Panc1 (cell line): ENCODE data around the gene PPM1H. TPM values are rescaled to one million over a fixed set of nuclear protein-coding genes. Genes with fewer than 3 reads are reported as not detected.
"Not testable (repeated sequence)": the region's sequence is repeated elsewhere in the genome, so short reads cannot be mapped to it uniquely, and the experiment has no call there.

Source experiments
- ATAC-seq: fragments of 200-7000 bp; cut with Tn5 transposase; 2 replicates; pipeline ENCODE4 v1.9.1; 2020; ENCODE audit warnings: mild to moderate bottlenecking, moderate library complexity
- BruUV-seq: library from RNA; stranded (reverse); fragments of 400-500 nt; replicated peaks from 2 replicates; lab custom pipeline; 2021; lab: Mats Ljungman, UMichigan
- CTCF ChIA-PET: fragments of 300-600 bp; sonication (Branson Sonifier 250); formaldehyde crosslinking; loops from one replicate; lab custom pipeline; 2022; ENCODE audit warnings: antibody characterized with exemption; lab: Charles Lee
- POLR2A ChIA-PET: fragments of 300-600 bp; sonication (Branson Sonifier 250); formaldehyde crosslinking; loops from one replicate; lab custom pipeline; 2022; ENCODE audit warnings: antibody characterized with exemption; lab: Charles Lee
- DNase-seq: peaks from one replicate; pipeline ENCODE4 v3.0.0-alpha.2; 2010; ENCODE audit warnings: low read depth, low spot score
- H3K27ac ChIP-seq: 2 replicates; pipeline ENCODE4 v1.5.1; 2011; ENCODE audit warnings: mild to moderate bottlenecking, low read length, inconsistent platforms
- H3K27me3 ChIP-seq: fragments of 200-500 bp; sonication (Bioruptor generic); 2 replicates; pipeline ENCODE4 v1.6.0; 2014; ENCODE audit warnings: low read length, inconsistent platforms; ENCODE audit not compliant: control insufficient read depth, insufficient read depth
- H3K36me3 ChIP-seq: fragments of 200-500 bp; sonication (Bioruptor generic); 2 replicates; pipeline ENCODE4 v1.5.1; 2014; ENCODE audit warnings: inconsistent platforms, mild to moderate bottlenecking, low read length, moderate library complexity; ENCODE audit not compliant: control insufficient read depth, insufficient read depth
- H3K4me1 ChIP-seq: 2 replicates; pipeline ENCODE4 v1.5.1; 2011; ENCODE audit warnings: inconsistent platforms, mild to moderate bottlenecking, low read length, moderate library complexity; ENCODE audit not compliant: control insufficient read depth, insufficient read depth
- H3K4me3 ChIP-seq, 2 experiments: 2 replicates each; pipeline ENCODE4 v1.5.1; 2011 to 2012; ENCODE audit warnings: low read depth in 2 of 2, low read length in 2 of 2, mild to moderate bottlenecking in 2 of 2, inconsistent platforms in 1 of 2, moderate library complexity in 1 of 2
- H3K9me3 ChIP-seq: fragments of 200-500 bp; sonication (Bioruptor generic); 2 replicates; pipeline ENCODE4 v1.5.1; 2014; ENCODE audit warnings: low read depth, mild to moderate bottlenecking, inconsistent platforms, low read length, moderate library complexity; ENCODE audit not compliant: control insufficient read depth, insufficient read depth
- POLR2AphosphoS5 ChIP-seq: IDR thresholded peaks from 2 replicates; pipeline ENCODE4 v1.6.1; 2012; ENCODE audit warnings: mild to moderate bottlenecking, low read depth, low read length, moderate library complexity
- SIN3A ChIP-seq: IDR thresholded peaks from 2 replicates; pipeline ENCODE4 v1.6.1; 2012; ENCODE audit warnings: low read depth, mild to moderate bottlenecking, low read length, moderate library complexity, borderline replicate concordance; ENCODE audit not compliant: insufficient read depth
- TCF7L2 ChIP-seq: IDR thresholded peaks from 2 replicates; pipeline ENCODE4 v1.6.1; 2011; ENCODE audit warnings: mild to moderate bottlenecking, low read depth, low read length, inconsistent platforms
- in situ Hi-C: cut with HindIII; loops from 2 replicates; pipeline ENCODE4 v1.10.0; 2016; ENCODE audit warnings: low sequenced_read_pairs, low pct_unique_long_range_greater_than_20kb
- intact Hi-C: fragments of 100-400 bp; cut with micrococcal nuclease; formaldehyde crosslinking; loops from one replicate; pipeline ENCODE4 v1.10.0; 2022; ENCODE audit not compliant: unreplicated experiment
- total RNA-seq: library from RNA; stranded (reverse); gene quantifications from one replicate; pipeline ENCODE4 v1.2.1, GENCODE V29; 2021; ENCODE audit not compliant: unreplicated experiment
- TF ChIP-seq, protein P1 (sequence below), 2 experiments: IDR thresholded peaks; 2 replicates each; pipeline ENCODE4 v1.6.1; 2011 to 2012; ENCODE audit warnings: low read depth in 2 of 2, control low read depth in 1 of 2, low read length in 1 of 2, mild to moderate bottlenecking in 1 of 2, moderate library complexity in 1 of 2; ENCODE audit not compliant: insufficient read depth in 1 of 2
- TF ChIP-seq, protein P2 (sequence below): fragments of 450-650 bp; IDR thresholded peaks from 2 replicates; pipeline ENCODE4 v1.5.1; 2017; ENCODE audit warnings: mild to moderate bottlenecking

The PPM1H gene
- total RNA-seq, 1 experiment from 2014 or later: 22.9 TPM

DNA sequence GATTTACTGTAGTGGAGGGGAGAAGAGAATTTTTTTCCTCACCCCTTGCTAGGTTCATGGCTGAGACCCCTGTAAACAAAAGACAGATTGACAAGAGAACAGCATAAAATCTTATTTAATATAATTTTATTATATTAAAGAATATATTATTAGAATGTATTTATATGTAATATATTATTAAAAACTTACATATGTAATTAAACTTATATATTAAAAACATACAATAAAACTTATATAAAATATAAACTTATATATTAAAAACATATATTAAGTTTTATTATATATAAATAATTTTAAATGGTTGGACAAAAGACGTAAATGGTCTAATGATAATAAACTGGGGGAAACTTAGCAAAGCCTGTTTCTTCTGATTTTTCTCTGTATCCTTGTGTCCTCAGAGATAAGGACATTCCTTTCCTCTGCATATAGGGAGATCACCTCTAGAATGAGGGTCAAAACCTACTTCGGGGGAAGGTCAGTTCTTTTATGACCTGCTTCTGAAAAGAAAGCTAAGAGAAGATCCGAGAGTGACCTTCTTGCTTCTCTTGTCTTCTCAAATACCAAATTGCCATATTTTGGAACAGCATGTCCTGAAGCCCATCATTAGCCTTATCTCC is 8.9 kb upstream of the PPM1H start:
- no peaks in the 10 kb centered on the region for H3K4me1 ChIP-seq
- intact Hi-C loops (no loop called here), in situ Hi-C loops (no loop called here)
- CTCF ChIA-PET: no interaction called here
- POLR2A ChIA-PET: no interaction called here
- DNase-seq (no peak), ATAC-seq (no peak)
- H3K27ac ChIP-seq: no peak overlapping the region
- BruUV-seq: no TSS peak
- H3K36me3 ChIP-seq: no peaks in the 10 kb centered on the region
- H3K27me3 ChIP-seq: no peaks in the 10 kb centered on the region; the same call in 1 of the 2 replicates
- no peaks in the 10 kb centered on the region for H3K9me3 ChIP-seq
- TF ChIP-seq TCF7L2: no peak
- no peak overlapping the region for H3K4me3 ChIP-seq

DNA sequence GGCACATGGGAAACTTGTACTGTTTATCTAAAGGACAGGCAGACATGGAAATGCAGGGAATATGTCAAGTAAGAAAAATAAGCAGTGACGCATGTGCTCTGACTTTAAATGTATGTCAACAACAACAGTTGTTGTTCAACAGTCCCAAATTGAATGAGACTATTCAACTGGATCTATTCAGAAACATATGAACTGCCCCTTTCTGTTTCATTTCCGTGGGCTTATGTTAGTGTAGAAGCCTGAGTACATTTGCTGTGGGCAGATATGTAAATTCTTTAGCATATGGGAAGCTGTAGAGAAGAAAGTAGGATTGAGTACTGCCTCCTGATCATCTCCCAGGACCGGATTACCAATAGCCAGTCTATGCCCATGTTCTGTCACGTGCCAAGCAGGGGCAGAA is 7.4 kb upstream of the PPM1H start:
- H3K4me3 ChIP-seq, H3K36me3 ChIP-seq, BruUV-seq, H3K27ac ChIP-seq, in situ Hi-C loops, CTCF ChIA-PET, H3K27me3 ChIP-seq, POLR2A ChIA-PET, intact Hi-C loops, H3K4me1 ChIP-seq, DNase-seq, ATAC-seq, H3K9me3 ChIP-seq: not testable (repeated sequence)

DNA sequence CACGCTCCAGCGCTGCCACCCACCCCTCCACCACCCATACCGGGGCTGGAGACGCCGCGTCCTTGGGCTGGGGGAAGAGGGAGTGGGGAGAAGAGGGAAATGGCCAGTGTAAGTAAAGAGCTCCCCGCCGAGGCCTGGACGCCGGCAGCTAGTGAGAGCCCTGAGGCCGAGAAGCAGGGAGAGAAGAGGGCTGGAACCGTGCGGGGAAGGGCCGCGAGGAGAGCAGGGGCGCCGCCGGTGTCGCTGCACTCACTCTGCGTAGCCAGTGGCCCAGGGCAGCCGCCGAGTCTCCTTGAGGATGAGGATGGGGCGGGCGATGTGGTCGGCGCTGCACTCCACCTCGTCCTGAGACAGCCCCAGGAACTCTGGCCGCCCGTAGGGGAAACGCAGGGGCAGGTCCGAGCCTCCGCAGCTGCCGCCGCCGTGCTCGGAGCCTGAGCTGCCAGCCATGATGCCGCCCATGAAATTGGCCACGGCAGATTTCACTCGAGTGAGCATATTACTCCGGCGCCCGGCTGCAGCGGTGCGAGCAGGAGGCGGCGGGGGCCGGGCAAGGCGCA is 631 bp downstream of the PPM1H start:
- H3K27me3 ChIP-seq: no peaks in the 10 kb centered on the region
- peak overlapping the region; percentile 84 for H3K27ac ChIP-seq
- ATAC-seq (peak; percentile 78), DNase-seq (no peak)
- H3K36me3 ChIP-seq: no peaks in the 10 kb centered on the region
- no peak for TF ChIP-seq SIN3A
- TF ChIP-seq, protein P1, sequence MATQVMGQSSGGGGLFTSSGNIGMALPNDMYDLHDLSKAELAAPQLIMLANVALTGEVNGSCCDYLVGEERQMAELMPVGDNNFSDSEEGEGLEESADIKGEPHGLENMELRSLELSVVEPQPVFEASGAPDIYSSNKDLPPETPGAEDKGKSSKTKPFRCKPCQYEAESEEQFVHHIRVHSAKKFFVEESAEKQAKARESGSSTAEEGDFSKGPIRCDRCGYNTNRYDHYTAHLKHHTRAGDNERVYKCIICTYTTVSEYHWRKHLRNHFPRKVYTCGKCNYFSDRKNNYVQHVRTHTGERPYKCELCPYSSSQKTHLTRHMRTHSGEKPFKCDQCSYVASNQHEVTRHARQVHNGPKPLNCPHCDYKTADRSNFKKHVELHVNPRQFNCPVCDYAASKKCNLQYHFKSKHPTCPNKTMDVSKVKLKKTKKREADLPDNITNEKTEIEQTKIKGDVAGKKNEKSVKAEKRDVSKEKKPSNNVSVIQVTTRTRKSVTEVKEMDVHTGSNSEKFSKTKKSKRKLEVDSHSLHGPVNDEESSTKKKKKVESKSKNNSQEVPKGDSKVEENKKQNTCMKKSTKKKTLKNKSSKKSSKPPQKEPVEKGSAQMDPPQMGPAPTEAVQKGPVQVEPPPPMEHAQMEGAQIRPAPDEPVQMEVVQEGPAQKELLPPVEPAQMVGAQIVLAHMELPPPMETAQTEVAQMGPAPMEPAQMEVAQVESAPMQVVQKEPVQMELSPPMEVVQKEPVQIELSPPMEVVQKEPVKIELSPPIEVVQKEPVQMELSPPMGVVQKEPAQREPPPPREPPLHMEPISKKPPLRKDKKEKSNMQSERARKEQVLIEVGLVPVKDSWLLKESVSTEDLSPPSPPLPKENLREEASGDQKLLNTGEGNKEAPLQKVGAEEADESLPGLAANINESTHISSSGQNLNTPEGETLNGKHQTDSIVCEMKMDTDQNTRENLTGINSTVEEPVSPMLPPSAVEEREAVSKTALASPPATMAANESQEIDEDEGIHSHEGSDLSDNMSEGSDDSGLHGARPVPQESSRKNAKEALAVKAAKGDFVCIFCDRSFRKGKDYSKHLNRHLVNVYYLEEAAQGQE (IDR thresholded peaks at IDR 0.05; ENCODE audit: insufficient read depth in 1 of 2, low read depth in 2 of 2, low read length in 1 of 2): no peak
- TF ChIP-seq, protein P2, sequence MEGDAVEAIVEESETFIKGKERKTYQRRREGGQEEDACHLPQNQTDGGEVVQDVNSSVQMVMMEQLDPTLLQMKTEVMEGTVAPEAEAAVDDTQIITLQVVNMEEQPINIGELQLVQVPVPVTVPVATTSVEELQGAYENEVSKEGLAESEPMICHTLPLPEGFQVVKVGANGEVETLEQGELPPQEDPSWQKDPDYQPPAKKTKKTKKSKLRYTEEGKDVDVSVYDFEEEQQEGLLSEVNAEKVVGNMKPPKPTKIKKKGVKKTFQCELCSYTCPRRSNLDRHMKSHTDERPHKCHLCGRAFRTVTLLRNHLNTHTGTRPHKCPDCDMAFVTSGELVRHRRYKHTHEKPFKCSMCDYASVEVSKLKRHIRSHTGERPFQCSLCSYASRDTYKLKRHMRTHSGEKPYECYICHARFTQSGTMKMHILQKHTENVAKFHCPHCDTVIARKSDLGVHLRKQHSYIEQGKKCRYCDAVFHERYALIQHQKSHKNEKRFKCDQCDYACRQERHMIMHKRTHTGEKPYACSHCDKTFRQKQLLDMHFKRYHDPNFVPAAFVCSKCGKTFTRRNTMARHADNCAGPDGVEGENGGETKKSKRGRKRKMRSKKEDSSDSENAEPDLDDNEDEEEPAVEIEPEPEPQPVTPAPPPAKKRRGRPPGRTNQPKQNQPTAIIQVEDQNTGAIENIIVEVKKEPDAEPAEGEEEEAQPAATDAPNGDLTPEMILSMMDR: no peak
- no peak for TF ChIP-seq POLR2AphosphoS5
- no peak for TF ChIP-seq TCF7L2
- H3K4me3 ChIP-seq: peak overlapping the region; percentile 75 to 87
- intact Hi-C loops: no loop called here
- peaks cover 33% of the 10 kb centered on the region for H3K4me1 ChIP-seq
- in situ Hi-C loops: no loop called here
- BruUV-seq: no TSS peak
- H3K9me3 ChIP-seq: no peaks in the 10 kb centered on the region
- POLR2A ChIA-PET: no interaction called here
- CTCF ChIA-PET: no interaction called here
